ENCODE results near the gene ZNF224. TPM values are rescaled to one million over a fixed set of nuclear protein-coding genes. Genes with fewer than 3 reads are reported as not detected.

The ZNF224 gene
- total RNA-seq = 10 to 100 TPM; 26.3 to 27.7 TPM

GRCh38 chr19:44093931-44094765, at the start of gene ZNF224:
Gene ZNF224, plus strand, starts transcription at chr19:44094361. Its CDS starts 3,513 bp downstream, at chr19:44097874.
- Mint-ChIP-seq H3K27me3 (ENCODE audit: low read depth) (no peaks in the 10 kb centered on the region), H3K4me3 (peak within 1 kb of the TSS; percentile 98), H3K36me3 (ENCODE audit: low read depth) (peaks cover 37% of the 10 kb centered on the region), H3K27ac (peak within 1 kb of the TSS; percentile 82), H3K9me3 (ENCODE audit: insufficient read depth) (peaks cover 12% of the 10 kb centered on the region), H3K4me1 (ENCODE audit: low read depth) (peaks cover 9% of the 10 kb centered on the region)
- ChIA-PET CTCF (interaction anchor here (0.8 to 1.8 kb wide), 14 partner anchors 20 to 426 kb away, joined by 3 to 8 read pairs (median 4); partner anchors contain the start of genes PLAUR, ZNF223, ZNF226 and ZNF227), POLR2A (interaction anchor here (0.8 to 1.7 kb wide), 6 partner anchors 20 to 193 kb away, joined by 4 to 9 read pairs (median 5); partner anchors contain the start of genes ZNF226, ZNF230 and ZNF234)
- ATAC-seq (peak; percentile 81), DNase-seq (peak; percentile 91)

GRCh38 chr19:44050740-44051649, 43.2 kb upstream of the ZNF224 start:
- ATAC-seq (peak; percentile 64), DNase-seq (no peak)
- ChIA-PET CTCF (interaction anchor here (1.7 kb wide), 1 partner anchor 44 kb away, joined by 5 read pairs; no protein-coding TSS in a partner anchor), POLR2A (no interaction called here)
- Mint-ChIP-seq H3K4me3 (peak overlapping the region; percentile 79), H3K27ac (no peak overlapping the region), H3K4me1 (ENCODE audit: low read depth) (peaks cover 20% of the 10 kb centered on the region), H3K36me3 (ENCODE audit: low read depth) (peaks cover 29% of the 10 kb centered on the region), H3K27me3 (ENCODE audit: low read depth) (no peaks in the 10 kb centered on the region), H3K9me3 (ENCODE audit: insufficient read depth) (peaks cover 16% of the 10 kb centered on the region)

GRCh38 chr19:44051650-44052402, 42.3 kb upstream of the ZNF224 start, which contains the start of gene ZNF223:
Gene ZNF223, plus strand, starts transcription at chr19:44052036. Its CDS starts 3,141 bp downstream, at chr19:44055177.
- ATAC-seq (peak; percentile 42), DNase-seq (peak; percentile 35)
- ChIA-PET POLR2A (no interaction called here), CTCF (interaction anchor here (1.7 kb wide), 1 partner anchor 43 kb away, joined by 5 read pairs; no protein-coding TSS in a partner anchor)
- Mint-ChIP-seq H3K27me3 (ENCODE audit: low read depth) (no peaks in the 10 kb centered on the region), H3K4me1 (ENCODE audit: low read depth) (peaks cover 20% of the 10 kb centered on the region), H3K9me3 (ENCODE audit: insufficient read depth) (peaks cover 16% of the 10 kb centered on the region), H3K36me3 (ENCODE audit: low read depth) (peaks cover 31% of the 10 kb centered on the region), H3K4me3 (peak within 1 kb of the TSS; percentile 79), H3K27ac (peak within 1 kb of the TSS; percentile 50)

DNA sequence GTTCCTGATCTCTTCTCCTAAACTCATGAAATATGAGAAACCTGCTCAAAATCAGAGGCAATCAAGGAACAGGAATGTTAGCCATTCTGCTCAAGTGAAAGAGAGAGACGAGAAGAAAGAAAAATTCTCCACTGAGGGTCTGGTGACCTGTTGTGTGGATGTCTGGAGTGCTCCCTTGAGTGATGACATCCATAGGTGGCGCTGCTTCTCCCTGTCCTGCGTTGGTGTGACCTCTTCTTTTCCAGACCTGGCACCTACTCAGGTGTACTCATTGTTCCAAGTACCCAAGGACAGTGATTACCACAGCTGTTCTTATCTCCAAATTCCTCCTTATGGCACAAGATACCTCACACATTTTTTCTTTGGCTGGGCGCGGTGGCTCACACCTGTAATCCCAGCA, 38.3 kb upstream of the ZNF224 start:
- POLR2A ChIA-PET = no interaction called here
- Mint-ChIP-seq H3K36me3 (ENCODE audit: low read depth) (peaks cover 31% of the 10 kb centered on the region), H3K4me3 (no peak overlapping the region), H3K27ac (no peak overlapping the region), H3K27me3 (ENCODE audit: low read depth) (no peaks in the 10 kb centered on the region), H3K4me1 (ENCODE audit: low read depth) (peaks cover 20% of the 10 kb centered on the region), H3K9me3 (ENCODE audit: insufficient read depth) (peaks cover 9% of the 10 kb centered on the region)
- DNase-seq (no peak), ATAC-seq (no peak)
- CTCF ChIA-PET = no interaction called here

GRCh38 chr19:44059229-44059628, 34.9 kb upstream of the ZNF224 start:
- H3K27me3 Mint-ChIP-seq (ENCODE audit: low read depth) = no peaks in the 10 kb centered on the region
- no peak overlapping the region for H3K4me3 Mint-ChIP-seq
- DNase-seq = no peak
- H3K27ac Mint-ChIP-seq = no peak overlapping the region
- CTCF ChIA-PET = no interaction called here
- POLR2A ChIA-PET = no interaction called here
- no peak for ATAC-seq
- peaks cover 23% of the 10 kb centered on the region for H3K36me3 Mint-ChIP-seq (ENCODE audit: low read depth)
- peaks cover 11% of the 10 kb centered on the region for H3K9me3 Mint-ChIP-seq (ENCODE audit: insufficient read depth)
- H3K4me1 Mint-ChIP-seq (ENCODE audit: low read depth) = peaks cover 5% of the 10 kb centered on the region

DNA sequence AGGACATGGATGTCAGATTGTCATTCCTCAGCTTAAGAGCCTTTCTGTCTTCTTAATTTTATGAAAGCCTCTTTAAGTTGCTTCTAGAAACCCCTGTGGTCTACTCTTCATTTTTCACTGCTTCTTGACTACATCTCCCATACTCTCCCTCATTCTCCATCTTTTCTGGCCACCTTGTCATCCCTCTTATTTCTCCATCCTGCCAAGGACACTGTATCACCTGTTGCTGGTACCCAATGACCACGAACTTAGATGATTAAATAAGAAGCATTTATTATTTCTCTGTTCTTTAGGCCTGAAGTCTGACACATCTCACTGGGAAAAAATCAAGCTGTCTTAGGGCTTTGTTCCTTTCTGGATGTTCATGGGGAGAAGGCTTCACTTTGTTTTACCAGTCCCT, 33.1 kb upstream of the ZNF224 start:
- H3K36me3 Mint-ChIP-seq (ENCODE audit: low read depth) = peaks cover 18% of the 10 kb centered on the region
- peaks cover 5% of the 10 kb centered on the region for H3K4me1 Mint-ChIP-seq (ENCODE audit: low read depth)
- H3K9me3 Mint-ChIP-seq (ENCODE audit: insufficient read depth) = peaks cover 7% of the 10 kb centered on the region
- ChIA-PET POLR2A (no interaction called here), CTCF (no interaction called here)
- no peak overlapping the region for H3K4me3 Mint-ChIP-seq
- ATAC-seq = no peak
- no peak for DNase-seq
- H3K27me3 Mint-ChIP-seq (ENCODE audit: low read depth) = no peaks in the 10 kb centered on the region
- H3K27ac Mint-ChIP-seq = no peak overlapping the region

GRCh38 chr19:44066305-44066704, 27.9 kb upstream of the ZNF224 start:
- Mint-ChIP-seq H3K27me3 (ENCODE audit: low read depth) (no peaks in the 10 kb centered on the region), H3K4me1 (ENCODE audit: low read depth) (peaks cover 4% of the 10 kb centered on the region), H3K4me3 (no peak overlapping the region), H3K27ac (no peak overlapping the region), H3K36me3 (ENCODE audit: low read depth) (peaks cover 28% of the 10 kb centered on the region), H3K9me3 (ENCODE audit: insufficient read depth) (peaks cover 37% of the 10 kb centered on the region)
- ATAC-seq = no peak
- no peak for DNase-seq
- CTCF ChIA-PET = interaction anchor here (0.7 to 2.1 kb wide), 2 partner anchors 11 to 301 kb away, joined by 3 to 4 read pairs; no protein-coding TSS in a partner anchor
- POLR2A ChIA-PET = no interaction called here

GRCh38 chr19:44069415-44069814, 24.7 kb upstream of the ZNF224 start:
- ATAC-seq (no peak), DNase-seq (no peak)
- Mint-ChIP-seq H3K4me1 (ENCODE audit: low read depth) (peaks cover 23% of the 10 kb centered on the region), H3K9me3 (ENCODE audit: insufficient read depth) (peaks cover 33% of the 10 kb centered on the region), H3K27me3 (ENCODE audit: low read depth) (no peaks in the 10 kb centered on the region), H3K27ac (no peak overlapping the region), H3K4me3 (no peak overlapping the region), H3K36me3 (ENCODE audit: low read depth) (peaks cover 32% of the 10 kb centered on the region)
- CTCF ChIA-PET = no interaction called here
- POLR2A ChIA-PET = no interaction called here

- Mint-ChIP-seq H3K4me1 (ENCODE audit: low read depth) (peaks cover 23% of the 10 kb centered on the region), H3K27me3 (ENCODE audit: low read depth) (no peaks in the 10 kb centered on the region), H3K27ac (peak within 1 kb of the TSS; percentile 77), H3K4me3 (peak within 1 kb of the TSS; percentile 78), H3K36me3 (ENCODE audit: low read depth) (peaks cover 23% of the 10 kb centered on the region), H3K9me3 (ENCODE audit: insufficient read depth) (peaks cover 27% of the 10 kb centered on the region)
- ChIA-PET POLR2A (interaction anchor here (0.6 to 1.2 kb wide), 4 partner anchors 15 to 121 kb away, joined by 3 to 4 read pairs (median 4); partner anchors contain the start of genes ZNF221 and ZNF224), CTCF (interaction anchor here (1.0 to 1.1 kb wide), 2 partner anchors 23 kb away, joined by 3 to 8 read pairs; no protein-coding TSS in a partner anchor)
- peak; percentile 88 for DNase-seq
- ATAC-seq = peak; percentile 99
Measured at GRCh38 chr19:44071824-44072542, 22.2 kb upstream of the ZNF224 start, which contains the start of gene ZNF284. Gene ZNF284, plus strand, starts transcription at chr19:44072159. Its CDS starts 4,231 bp downstream, at chr19:44076390.

DNA sequence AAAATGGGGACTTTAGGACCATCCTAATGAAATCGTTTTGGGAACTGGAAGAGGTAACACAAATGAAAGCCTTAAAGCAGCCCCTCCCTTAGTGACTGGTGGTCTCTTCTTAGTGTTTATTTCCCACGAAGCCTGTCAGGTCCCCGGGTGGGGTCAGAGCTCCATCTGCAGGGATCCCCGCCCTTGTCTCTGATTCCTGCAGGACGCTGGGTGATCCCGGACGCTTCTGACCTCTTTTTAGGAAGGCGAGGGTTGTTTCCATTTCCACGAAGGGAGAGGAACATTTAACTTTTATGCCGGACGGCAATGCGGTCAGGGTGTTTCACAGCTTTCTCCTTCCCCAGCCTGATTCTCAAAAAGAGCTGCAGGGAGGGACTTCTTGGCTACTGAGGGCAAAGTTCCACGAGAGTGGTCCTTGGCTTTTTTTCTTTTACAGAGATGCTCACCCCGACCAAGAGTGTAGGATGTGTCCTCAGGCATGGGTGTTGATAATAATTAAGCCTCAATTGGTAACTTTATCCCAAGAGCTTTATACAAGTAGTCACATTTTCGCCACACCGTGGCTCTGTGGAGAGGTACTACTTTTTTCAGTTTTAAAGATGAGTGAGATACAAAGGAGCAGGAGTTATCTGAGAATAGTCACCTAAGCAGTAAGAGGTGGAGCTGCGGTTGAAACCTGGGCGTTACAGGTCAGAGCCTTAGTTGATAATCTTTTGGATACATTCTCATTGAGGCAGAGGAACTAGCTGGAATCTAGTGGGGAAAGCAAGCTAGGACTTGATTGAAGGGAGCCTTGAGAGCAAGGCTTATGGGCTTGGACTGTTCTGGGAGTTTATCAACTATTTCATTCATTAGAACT, 21.4 kb upstream of the ZNF224 start:
- Mint-ChIP-seq H3K4me1 (ENCODE audit: low read depth) (peaks cover 23% of the 10 kb centered on the region), H3K27ac (peak overlapping the region; percentile 77), H3K36me3 (ENCODE audit: low read depth) (peaks cover 25% of the 10 kb centered on the region), H3K4me3 (peak overlapping the region; percentile 78), H3K27me3 (ENCODE audit: low read depth) (no peaks in the 10 kb centered on the region), H3K9me3 (ENCODE audit: insufficient read depth) (peaks cover 25% of the 10 kb centered on the region)
- ATAC-seq (no peak), DNase-seq (peak; percentile 24)
- ChIA-PET POLR2A (interaction anchor here (0.6 to 1.2 kb wide), 3 partner anchors 14 to 69 kb away, joined by 3 to 4 read pairs (median 3); partner anchors contain the start of gene ZNF224), CTCF (interaction anchor here (1.1 to 1.3 kb wide), 2 partner anchors 22 to 92 kb away, joined by 3 to 8 read pairs; partner anchors contain the start of gene ZNF226)
